Cardiac muscle cell (in vitro differentiated cells and primary cell): Measurements from ENCODE around the gene TEX55. TPM values are rescaled to one million over a fixed set of nuclear protein-coding genes. Genes with fewer than 3 reads are reported as not detected.
A peak's percentile ranks its signal among the peaks of the same experiment; 100 is the strongest.

ENCODE experiments used
- DNase-seq, 2 donors: peaks; one replicate each; pipeline versions ENCODE4 v3.0.0 to v3.0.0-alpha.2; 2010 to 2017; ENCODE audit warnings: low read depth in 1 of 2, low spot score in 1 of 2
- H3K27ac ChIP-seq: fragments of 200-600 bp; sonication (generic); 2 replicates; pipeline ENCODE4 v1.5.1; 2016
- H3K27me3 ChIP-seq: fragments of 200-600 bp; sonication (generic); 2 replicates; pipeline ENCODE4 v1.6.0; 2016; ENCODE audit warnings: control low read depth
- H3K36me3 ChIP-seq: fragments of 200-600 bp; sonication (generic); 2 replicates; pipeline ENCODE4 v1.5.1; 2016; ENCODE audit warnings: control low read depth
- H3K4me1 ChIP-seq: fragments of 200-600 bp; sonication (generic); 2 replicates; pipeline ENCODE4 v1.8.1; 2017; ENCODE audit warnings: low read depth, mild to moderate bottlenecking, mixed run types
- H3K4me3 ChIP-seq: fragments of 200-600 bp; sonication (generic); 2 replicates; pipeline ENCODE4 v1.5.1; 2016; ENCODE audit warnings: mild to moderate bottlenecking
- H3K9me3 ChIP-seq: fragments of 200-600 bp; sonication (generic); 2 replicates; pipeline ENCODE4 v1.5.1; 2017; ENCODE audit warnings: low read depth, mild to moderate bottlenecking, control low read depth
- polyA plus RNA-seq: library from polyadenylated mRNA; unstranded; fragments of >200 nt; fragmentation: Nextera tagmentation; extraction: Ambion mirVana; gene quantifications from 2 replicates; pipeline ENCODE4 v1.2.1, GENCODE V29; 2016
- total RNA-seq: library from RNA; depleted of rRNA; stranded (reverse); fragments of >200 nt; gene quantifications from 2 replicates; pipeline ENCODE4 v1.2.3, GENCODE V29; 2016
- TF ChIP-seq, protein P1 (sequence below): IDR thresholded peaks from 2 replicates; pipeline ENCODE4 v1.5.1; 2012; ENCODE audit warnings: low read depth, mild to moderate bottlenecking, low read length

TEX55 gene
- total and polyA plus RNA-seq, 2 experiments from 2014 or later = not detected

DNA sequence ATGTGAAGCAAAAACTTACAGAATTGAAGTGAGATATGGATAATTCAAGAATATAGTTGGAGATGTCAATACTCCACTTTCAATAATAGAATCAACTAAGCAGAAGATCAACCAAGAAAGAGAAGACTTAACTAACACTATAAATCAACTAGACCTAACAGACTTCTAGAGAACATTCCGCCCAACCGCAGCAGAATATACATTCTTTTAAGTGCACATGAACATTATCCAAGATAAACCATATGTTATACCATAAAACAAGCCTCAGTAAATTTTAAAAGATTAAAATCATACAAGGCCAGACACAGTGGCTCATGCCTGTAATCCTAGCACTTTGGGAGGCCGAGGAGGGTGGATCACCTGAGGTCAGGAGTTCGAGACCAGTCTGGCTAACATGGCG lies 5.5 kb upstream of the TEX55 start:
- no peak for DNase-seq
- H3K36me3 ChIP-seq = no peaks in the 10 kb centered on the region
- H3K4me1 ChIP-seq = peaks cover 3% of the 10 kb centered on the region
- TF ChIP-seq, protein P1, sequence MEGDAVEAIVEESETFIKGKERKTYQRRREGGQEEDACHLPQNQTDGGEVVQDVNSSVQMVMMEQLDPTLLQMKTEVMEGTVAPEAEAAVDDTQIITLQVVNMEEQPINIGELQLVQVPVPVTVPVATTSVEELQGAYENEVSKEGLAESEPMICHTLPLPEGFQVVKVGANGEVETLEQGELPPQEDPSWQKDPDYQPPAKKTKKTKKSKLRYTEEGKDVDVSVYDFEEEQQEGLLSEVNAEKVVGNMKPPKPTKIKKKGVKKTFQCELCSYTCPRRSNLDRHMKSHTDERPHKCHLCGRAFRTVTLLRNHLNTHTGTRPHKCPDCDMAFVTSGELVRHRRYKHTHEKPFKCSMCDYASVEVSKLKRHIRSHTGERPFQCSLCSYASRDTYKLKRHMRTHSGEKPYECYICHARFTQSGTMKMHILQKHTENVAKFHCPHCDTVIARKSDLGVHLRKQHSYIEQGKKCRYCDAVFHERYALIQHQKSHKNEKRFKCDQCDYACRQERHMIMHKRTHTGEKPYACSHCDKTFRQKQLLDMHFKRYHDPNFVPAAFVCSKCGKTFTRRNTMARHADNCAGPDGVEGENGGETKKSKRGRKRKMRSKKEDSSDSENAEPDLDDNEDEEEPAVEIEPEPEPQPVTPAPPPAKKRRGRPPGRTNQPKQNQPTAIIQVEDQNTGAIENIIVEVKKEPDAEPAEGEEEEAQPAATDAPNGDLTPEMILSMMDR = no peak
- H3K27ac ChIP-seq = no peak overlapping the region
- no peaks in the 10 kb centered on the region for H3K27me3 ChIP-seq
- H3K9me3 ChIP-seq = no peaks in the 10 kb centered on the region
- H3K4me3 ChIP-seq = no peak overlapping the region

DNA sequence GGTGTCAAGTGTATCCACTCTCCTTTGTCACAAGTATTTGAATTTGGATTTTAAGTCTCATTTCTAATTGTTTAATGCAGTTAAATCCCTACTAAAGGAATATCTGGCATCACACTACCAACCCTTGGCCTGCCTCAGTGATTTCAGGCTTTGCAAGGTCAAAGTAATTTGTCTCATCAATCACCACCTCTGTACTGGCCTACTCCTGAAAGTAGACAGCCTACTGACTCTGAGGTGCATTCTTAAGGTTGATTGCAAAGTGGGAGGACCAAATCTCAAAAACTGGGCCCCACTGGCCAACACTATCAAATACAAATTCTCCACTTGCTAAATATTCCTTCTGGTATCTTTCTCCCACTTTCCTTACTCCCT lies 851 bp upstream of the TEX55 start:
- Histone ChIP-seq H3K27ac (no peak overlapping the region), H3K9me3 (no peaks in the 10 kb centered on the region), H3K4me3 (no peak overlapping the region), H3K27me3 (no peaks in the 10 kb centered on the region), H3K4me1 (peaks cover 4% of the 10 kb centered on the region), H3K36me3 (no peaks in the 10 kb centered on the region)
- peak in 1 of 2 donors; percentile 3 for DNase-seq
- TF ChIP-seq, protein P1 = no peak

DNA sequence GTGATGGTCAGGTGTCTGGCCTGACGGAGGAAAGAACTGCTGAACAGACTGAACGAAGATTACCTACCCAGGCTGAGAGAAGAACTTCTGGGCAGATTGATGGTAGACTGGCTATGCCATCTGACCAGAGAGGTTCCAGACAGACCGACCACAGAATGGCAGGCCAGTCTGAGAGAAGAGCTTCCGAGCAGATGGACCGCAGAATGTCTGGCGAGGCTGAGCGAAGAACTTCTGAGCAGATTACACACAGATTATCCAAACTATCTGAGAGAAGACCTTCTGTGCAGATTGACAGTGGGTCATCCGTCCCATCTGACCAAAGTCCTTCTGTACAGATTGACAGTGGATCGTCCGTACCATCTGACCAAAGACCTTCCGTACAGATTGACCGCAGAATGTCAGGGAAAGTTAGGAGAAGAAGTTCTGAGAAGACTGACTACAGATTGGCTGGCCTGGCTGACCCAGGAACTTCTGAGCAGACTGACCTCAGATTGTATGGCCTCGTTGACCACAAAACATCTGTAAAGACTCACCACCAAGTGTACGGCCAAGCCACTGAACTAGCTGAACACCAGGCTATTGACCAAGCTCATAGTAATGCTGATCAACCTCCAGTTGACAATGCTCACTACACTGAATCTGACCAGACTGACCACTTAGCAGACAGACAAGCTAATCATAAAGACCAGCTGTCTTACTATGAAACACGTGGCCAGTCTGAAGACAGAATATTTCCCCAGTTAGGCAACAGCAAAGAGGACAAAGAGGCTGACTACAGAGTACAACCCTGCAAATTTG lies 812 bp downstream of the TEX55 start:
- H3K27ac ChIP-seq = no peak overlapping the region
- peaks cover 4% of the 10 kb centered on the region for H3K4me1 ChIP-seq
- DNase-seq = peak in 1 of 2 donors; percentile 5
- no peaks in the 10 kb centered on the region for H3K9me3 ChIP-seq
- TF ChIP-seq, protein P1 = no peak
- H3K4me3 ChIP-seq = no peak overlapping the region
- no peaks in the 10 kb centered on the region for H3K36me3 ChIP-seq
- H3K27me3 ChIP-seq = no peaks in the 10 kb centered on the region

DNA sequence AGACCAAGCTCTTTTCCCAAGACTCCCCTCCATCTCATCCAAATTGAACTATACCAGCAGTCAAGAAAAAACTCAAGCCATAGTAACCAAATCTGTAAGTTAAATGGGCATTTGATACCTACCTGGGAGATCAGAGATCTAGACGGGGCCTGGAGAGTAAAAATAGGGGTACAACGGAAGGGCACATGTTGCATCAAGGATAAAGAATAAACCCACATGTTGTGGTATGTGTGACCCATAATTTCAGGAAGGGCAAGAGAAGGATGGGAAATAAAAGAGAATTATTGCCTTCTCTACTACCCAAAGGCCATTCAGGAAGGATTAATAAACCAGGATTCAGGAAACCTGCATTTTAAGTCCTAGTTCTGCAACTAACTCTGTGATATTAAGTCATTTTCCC lies 1.5 kb downstream of the TEX55 start:
- Histone ChIP-seq H3K9me3 (no peaks in the 10 kb centered on the region), H3K4me1 (peaks cover 4% of the 10 kb centered on the region), H3K27ac (no peak overlapping the region), H3K36me3 (no peaks in the 10 kb centered on the region), H3K27me3 (no peaks in the 10 kb centered on the region), H3K4me3 (no peak overlapping the region)
- TF ChIP-seq, protein P1 = no peak
- no peak for DNase-seq

DNA sequence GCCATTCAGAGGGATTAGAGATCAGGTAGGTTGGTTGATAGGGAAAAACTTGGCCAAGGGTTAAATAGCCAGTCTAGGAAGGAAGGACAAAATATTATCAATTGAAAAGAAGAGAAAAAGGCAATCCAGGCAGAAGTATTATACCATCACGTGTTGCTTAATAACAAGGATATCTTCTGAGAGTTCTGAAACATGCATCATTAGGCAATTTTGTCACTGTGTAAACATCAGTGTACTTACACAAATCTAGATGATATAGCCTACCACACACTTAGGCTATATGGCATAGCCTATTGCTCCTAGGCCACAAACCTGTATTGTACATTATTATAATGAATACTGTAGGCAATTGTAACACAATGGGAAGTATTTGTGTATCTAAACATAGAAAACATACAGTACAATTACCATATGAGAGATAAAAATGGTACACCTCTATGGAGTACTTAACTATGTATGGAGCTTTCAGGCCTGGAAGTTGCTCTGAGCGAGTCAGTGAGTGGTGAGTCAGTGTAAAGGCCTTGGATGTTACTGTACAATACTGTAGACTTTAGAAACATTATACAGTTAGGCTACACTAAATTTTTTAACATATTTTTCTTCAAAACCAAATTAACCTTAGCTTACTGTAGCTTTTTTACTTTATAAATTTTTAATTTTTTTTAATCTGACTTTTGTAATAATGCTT lies 2.7 kb downstream of the TEX55 start:
- Histone ChIP-seq H3K27me3 (no peaks in the 10 kb centered on the region), H3K4me1 (peaks cover 4% of the 10 kb centered on the region), H3K27ac (no peak overlapping the region), H3K36me3 (no peaks in the 10 kb centered on the region), H3K4me3 (no peak overlapping the region), H3K9me3 (no peaks in the 10 kb centered on the region)
- peak in 1 of 2 donors; percentile 11 for DNase-seq
- TF ChIP-seq, protein P1 = no peak
